ENCODE results near the gene SLC1A2.

DNA sequence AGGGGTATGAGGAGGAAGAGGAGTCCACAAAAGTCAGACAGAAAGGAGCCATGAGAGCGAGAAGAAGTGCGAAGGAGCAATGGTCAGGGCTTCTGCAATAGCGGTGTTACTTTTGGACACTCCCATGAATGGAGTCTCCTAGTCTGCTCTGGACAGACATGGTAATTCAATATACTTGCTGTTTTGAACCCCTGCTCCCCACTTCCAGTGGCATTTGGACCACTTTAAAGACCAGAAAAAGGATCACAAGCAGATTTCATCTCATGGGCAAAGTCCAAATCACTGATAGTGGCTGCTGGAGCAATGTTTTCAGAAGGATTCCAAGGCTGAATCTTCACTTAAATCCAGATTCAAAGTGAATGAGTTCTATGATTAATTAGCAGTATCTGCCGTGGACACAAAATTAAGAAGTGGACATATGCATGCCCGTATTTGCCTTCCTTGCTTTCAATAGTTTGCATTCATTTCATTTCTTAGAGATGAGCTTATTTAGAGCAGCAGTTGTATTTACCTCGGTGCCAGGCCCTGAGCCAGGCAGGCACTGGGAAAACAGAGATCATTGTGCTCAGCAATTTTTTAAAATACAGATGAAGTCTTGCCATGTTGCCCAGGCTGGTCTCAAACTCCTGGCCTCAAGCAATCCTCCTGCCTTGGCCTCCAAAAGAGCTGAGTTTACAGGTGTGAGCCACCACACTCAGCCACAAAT, 72.0 kb downstream of the SLC1A2 start:
- no peak for TF ChIP-seq POLR2A (IDR thresholded peaks at IDR 0.05)
- TF ChIP-seq, protein P1, sequence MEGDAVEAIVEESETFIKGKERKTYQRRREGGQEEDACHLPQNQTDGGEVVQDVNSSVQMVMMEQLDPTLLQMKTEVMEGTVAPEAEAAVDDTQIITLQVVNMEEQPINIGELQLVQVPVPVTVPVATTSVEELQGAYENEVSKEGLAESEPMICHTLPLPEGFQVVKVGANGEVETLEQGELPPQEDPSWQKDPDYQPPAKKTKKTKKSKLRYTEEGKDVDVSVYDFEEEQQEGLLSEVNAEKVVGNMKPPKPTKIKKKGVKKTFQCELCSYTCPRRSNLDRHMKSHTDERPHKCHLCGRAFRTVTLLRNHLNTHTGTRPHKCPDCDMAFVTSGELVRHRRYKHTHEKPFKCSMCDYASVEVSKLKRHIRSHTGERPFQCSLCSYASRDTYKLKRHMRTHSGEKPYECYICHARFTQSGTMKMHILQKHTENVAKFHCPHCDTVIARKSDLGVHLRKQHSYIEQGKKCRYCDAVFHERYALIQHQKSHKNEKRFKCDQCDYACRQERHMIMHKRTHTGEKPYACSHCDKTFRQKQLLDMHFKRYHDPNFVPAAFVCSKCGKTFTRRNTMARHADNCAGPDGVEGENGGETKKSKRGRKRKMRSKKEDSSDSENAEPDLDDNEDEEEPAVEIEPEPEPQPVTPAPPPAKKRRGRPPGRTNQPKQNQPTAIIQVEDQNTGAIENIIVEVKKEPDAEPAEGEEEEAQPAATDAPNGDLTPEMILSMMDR (IDR thresholded peaks at IDR 0.05) = no peak
- no peak for TF ChIP-seq EP300 (IDR thresholded peaks at IDR 0.05)
